GM23338 (cell line): ENCODE results near the gene QRFP. TPM values are rescaled to one million over a fixed set of nuclear protein-coding genes. Genes with fewer than 3 reads are reported as not detected.

Experiments
- ATAC-seq: fragments of 200-7000 bp; cut with Tn5 transposase; 3 replicates; pipeline ENCODE4 v1.9.1; 2020
- DNase-seq: peaks from one replicate; pipeline ENCODE4 v3.0.0-alpha.2; 2015; ENCODE audit warnings: low spot score
- H2AFZ ChIP-seq: fragments of 200-600 bp; sonication (generic); 2 replicates; pipeline ENCODE4 v1.8.0; 2016; ENCODE audit warnings: antibody characterized with exemption, mild to moderate bottlenecking, moderate library complexity
- H3F3A ChIP-seq: fragments of 200-600 bp; sonication (generic); replicated peaks from 2 replicates; pipeline ENCODE4 v1.8.0; 2017; ENCODE audit warnings: antibody characterized with exemption, mixed run types, low read depth
- H3K27ac ChIP-seq: fragments of 200-600 bp; sonication (generic); 2 replicates; pipeline ENCODE4 v1.6.1; 2016; ENCODE audit warnings: low read depth
- H3K27me3 ChIP-seq: fragments of 200-600 bp; sonication (generic); 2 replicates; pipeline ENCODE4 v1.8.0; 2016; ENCODE audit warnings: mild to moderate bottlenecking, mixed run types, moderate library complexity; ENCODE audit not compliant: insufficient read depth
- H3K36me3 ChIP-seq: fragments of 200-600 bp; sonication (generic); 2 replicates; pipeline ENCODE4 v1.8.0; 2016; ENCODE audit warnings: mild to moderate bottlenecking; ENCODE audit not compliant: insufficient read depth
- H3K4me1 ChIP-seq: fragments of 200-600 bp; sonication (generic); 2 replicates; pipeline ENCODE4 v1.8.0; 2016; ENCODE audit warnings: mild to moderate bottlenecking, moderate library complexity; ENCODE audit not compliant: insufficient read depth
- H3K4me2 ChIP-seq: fragments of 200-600 bp; sonication (generic); 2 replicates; pipeline ENCODE4 v1.7.1; 2017; ENCODE audit warnings: mixed run types
- H3K4me3 ChIP-seq: fragments of 200-600 bp; sonication (generic); 2 replicates; pipeline ENCODE4 v1.6.1; 2016; ENCODE audit warnings: mixed run types
- H3K79me2 ChIP-seq: fragments of 200-600 bp; sonication (generic); replicated peaks from 2 replicates; pipeline ENCODE4 v1.8.0; 2017; ENCODE audit warnings: mild to moderate bottlenecking; ENCODE audit not compliant: insufficient read depth
- H3K9me2 ChIP-seq: fragments of 200-600 bp; sonication (generic); 2 replicates; pipeline ENCODE4 v1.8.0; 2017; ENCODE audit not compliant: insufficient read depth
- H4K20me1 ChIP-seq: fragments of 200-600 bp; sonication (generic); replicated peaks from 2 replicates; pipeline ENCODE4 v1.8.0; 2017; ENCODE audit warnings: mild to moderate bottlenecking; ENCODE audit not compliant: insufficient read depth
- H3K27ac Mint-ChIP-seq: 2 replicates; pipeline ENCODE4 v1.8.0; 2020; ENCODE audit warnings: inconsistent platforms, mild to moderate bottlenecking, moderate library complexity, mixed read lengths
- H3K27me3 Mint-ChIP-seq: 3 replicates; pipeline ENCODE4 v1.8.0; 2022; ENCODE audit warnings: low read depth, mild to moderate bottlenecking, moderate library complexity, mixed read lengths, inconsistent platforms; ENCODE audit not compliant: insufficient read depth, poor library complexity
- H3K36me3 Mint-ChIP-seq: 3 replicates; pipeline ENCODE4 v1.8.0; 2021; ENCODE audit warnings: low read depth, mild to moderate bottlenecking, inconsistent platforms, moderate library complexity, mixed read lengths
- H3K4me1 Mint-ChIP-seq: 3 replicates; pipeline ENCODE4 v1.8.0; 2020; ENCODE audit warnings: mild to moderate bottlenecking, inconsistent platforms, mixed read lengths
- H3K4me3 Mint-ChIP-seq: 3 replicates; pipeline ENCODE4 v1.8.0; 2021; ENCODE audit warnings: moderate library complexity, mild to moderate bottlenecking, inconsistent platforms, mixed read lengths
- H3K9me3 Mint-ChIP-seq: 3 replicates; pipeline ENCODE4 v1.8.0; 2020; ENCODE audit warnings: moderate library complexity, mild to moderate bottlenecking, inconsistent platforms, mixed read lengths
- polyA plus RNA-seq: library from polyadenylated mRNA; unstranded; fragments of >200 nt; fragmentation: Nextera tagmentation; extraction: Ambion mirVana; gene quantifications from 2 replicates; pipeline ENCODE4 v1.2.1, GENCODE V29; 2016
- total RNA-seq: library from RNA; depleted of rRNA; stranded (reverse); fragments of >200 nt; shearing (Covaris generic); gene quantifications from 2 replicates; pipeline ENCODE4 v1.2.3, GENCODE V29; 2014
- TF ChIP-seq, protein P1 (sequence below): fragments of 250-450 bp; sonication (Bioruptor Pico); IDR thresholded peaks from 2 replicates; pipeline ENCODE4 v1.5.0; 2020; ENCODE audit warnings: mild to moderate bottlenecking, moderate library complexity
- TF ChIP-seq, protein P2 (sequence below), 2 experiments: fragments of 200-600 bp in 1 of 2; sonication (generic) in 1 of 2; conservative IDR thresholded peaks; 2 replicates each; pipeline versions ENCODE4 v1.5.1 to v1.6.1; 2016 to 2017; ENCODE audit warnings: antibody characterized with exemption in 2 of 2, low read depth in 2 of 2, mild to moderate bottlenecking in 2 of 2, moderate library complexity in 1 of 2

QRFP gene
- total and polyA plus RNA-seq, 2 experiments from 2014 or later, result not detected

DNA sequence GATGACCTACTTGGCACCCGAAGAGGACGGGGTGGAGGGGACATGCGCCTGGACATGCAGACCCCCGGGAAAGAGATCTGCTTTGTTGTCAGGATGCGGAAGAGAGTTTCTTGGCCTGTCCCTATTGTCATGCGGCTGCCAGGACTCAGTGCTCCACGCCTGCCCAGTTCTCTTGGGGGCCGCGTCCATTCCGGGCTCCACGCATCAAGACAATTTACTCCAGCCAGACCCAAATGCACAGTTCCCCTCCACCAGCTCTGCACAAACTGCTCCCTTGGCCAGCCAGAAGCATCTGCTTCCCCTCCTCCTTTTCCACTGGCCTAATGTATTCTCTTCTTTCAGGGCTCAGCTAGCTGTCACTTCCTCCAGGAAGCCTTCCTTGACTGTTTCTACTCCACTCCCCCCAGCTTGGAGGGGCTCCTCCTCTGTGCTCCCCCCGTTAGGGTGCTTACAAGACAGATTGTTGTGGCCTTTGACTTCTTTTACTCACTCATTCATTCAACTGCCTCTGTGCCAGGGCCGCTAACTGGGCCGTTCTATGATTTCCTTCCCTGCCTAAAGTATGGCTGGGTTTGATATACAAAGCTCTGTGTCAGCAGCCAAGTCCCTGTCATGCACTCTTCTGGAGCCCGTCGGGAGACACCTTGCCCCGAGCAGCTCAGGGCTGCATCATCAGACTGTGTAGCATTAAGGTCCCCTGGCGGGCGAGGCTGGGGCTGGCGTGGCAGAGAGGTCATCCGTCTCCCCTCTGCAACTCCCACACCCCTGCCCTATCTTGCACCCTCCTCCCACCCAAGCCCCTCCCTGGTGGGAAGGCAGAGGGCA, 35.9 kb upstream of the QRFP start:
- peak overlapping the region; percentile 24 for H3K4me3 Mint-ChIP-seq
- Histone ChIP-seq H3K4me3 (0 out of 2 replicates have a peak overlapping the region, but pooled peaks have one; percentile 26), H3K27ac (no peak overlapping the region), H4K20me1 (no peaks in the 10 kb centered on the region), H3K27me3 (peaks cover 8% of the 10 kb centered on the region), H3K9me2 (no peaks in the 10 kb centered on the region), H2AFZ (peak overlapping the region; percentile 74; the same call in 1 of the 2 replicates), H3K4me2 (peak overlapping the region; percentile 67), H3K36me3 (no peaks in the 10 kb centered on the region), H3K79me2 (no peaks in the 10 kb centered on the region), H3K4me1 (peaks cover 40% of the 10 kb centered on the region), H3F3A (peaks cover 9% of the 10 kb centered on the region; the same call in 1 of the 2 replicates)
- no peaks in the 10 kb centered on the region; the same call in 2 of the 3 replicates for H3K9me3 Mint-ChIP-seq
- TF ChIP-seq, protein P1, sequence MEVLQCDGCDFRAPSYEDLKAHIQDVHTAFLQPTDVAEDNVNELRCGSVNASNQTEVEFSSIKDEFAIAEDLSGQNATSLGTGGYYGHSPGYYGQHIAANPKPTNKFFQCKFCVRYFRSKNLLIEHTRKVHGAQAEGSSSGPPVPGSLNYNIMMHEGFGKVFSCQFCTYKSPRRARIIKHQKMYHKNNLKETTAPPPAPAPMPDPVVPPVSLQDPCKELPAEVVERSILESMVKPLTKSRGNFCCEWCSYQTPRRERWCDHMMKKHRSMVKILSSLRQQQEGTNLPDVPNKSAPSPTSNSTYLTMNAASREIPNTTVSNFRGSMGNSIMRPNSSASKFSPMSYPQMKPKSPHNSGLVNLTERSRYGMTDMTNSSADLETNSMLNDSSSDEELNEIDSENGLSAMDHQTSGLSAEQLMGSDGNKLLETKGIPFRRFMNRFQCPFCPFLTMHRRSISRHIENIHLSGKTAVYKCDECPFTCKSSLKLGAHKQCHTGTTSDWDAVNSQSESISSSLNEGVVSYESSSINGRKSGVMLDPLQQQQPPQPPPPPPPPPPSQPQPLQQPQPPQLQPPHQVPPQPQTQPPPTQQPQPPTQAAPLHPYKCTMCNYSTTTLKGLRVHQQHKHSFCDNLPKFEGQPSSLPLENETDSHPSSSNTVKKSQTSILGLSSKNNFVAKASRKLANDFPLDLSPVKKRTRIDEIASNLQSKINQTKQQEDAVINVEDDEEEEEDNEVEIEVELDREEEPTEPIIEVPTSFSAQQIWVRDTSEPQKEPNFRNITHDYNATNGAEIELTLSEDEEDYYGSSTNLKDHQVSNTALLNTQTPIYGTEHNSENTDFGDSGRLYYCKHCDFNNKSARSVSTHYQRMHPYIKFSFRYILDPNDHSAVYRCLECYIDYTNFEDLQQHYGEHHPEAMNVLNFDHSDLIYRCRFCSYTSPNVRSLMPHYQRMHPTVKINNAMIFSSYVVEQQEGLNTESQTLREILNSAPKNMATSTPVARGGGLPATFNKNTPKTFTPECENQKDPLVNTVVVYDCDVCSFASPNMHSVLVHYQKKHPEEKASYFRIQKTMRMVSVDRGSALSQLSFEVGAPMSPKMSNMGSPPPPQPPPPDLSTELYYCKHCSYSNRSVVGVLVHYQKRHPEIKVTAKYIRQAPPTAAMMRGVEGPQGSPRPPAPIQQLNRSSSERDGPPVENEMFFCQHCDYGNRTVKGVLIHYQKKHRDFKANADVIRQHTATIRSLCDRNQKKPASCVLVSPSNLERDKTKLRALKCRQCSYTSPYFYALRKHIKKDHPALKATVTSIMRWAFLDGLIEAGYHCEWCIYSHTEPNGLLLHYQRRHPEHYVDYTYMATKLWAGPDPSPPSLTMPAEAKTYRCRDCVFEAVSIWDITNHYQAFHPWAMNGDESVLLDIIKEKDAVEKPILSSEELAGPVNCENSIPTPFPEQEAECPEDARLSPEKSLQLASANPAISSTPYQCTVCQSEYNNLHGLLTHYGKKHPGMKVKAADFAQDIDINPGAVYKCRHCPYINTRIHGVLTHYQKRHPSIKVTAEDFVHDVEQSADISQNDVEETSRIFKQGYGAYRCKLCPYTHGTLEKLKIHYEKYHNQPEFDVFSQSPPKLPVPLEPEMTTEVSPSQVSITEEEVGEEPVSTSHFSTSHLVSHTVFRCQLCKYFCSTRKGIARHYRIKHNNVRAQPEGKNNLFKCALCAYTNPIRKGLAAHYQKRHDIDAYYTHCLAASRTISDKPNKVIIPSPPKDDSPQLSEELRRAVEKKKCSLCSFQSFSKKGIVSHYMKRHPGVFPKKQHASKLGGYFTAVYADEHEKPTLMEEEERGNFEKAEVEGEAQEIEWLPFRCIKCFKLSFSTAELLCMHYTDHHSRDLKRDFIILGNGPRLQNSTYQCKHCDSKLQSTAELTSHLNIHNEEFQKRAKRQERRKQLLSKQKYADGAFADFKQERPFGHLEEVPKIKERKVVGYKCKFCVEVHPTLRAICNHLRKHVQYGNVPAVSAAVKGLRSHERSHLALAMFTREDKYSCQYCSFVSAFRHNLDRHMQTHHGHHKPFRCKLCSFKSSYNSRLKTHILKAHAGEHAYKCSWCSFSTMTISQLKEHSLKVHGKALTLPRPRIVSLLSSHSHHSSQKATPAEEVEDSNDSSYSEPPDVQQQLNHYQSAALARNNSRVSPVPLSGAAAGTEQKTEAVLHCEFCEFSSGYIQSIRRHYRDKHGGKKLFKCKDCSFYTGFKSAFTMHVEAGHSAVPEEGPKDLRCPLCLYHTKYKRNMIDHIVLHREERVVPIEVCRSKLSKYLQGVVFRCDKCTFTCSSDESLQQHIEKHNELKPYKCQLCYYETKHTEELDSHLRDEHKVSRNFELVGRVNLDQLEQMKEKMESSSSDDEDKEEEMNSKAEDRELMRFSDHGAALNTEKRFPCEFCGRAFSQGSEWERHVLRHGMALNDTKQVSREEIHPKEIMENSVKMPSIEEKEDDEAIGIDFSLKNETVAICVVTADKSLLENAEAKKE (CRISPR knock-in tag), result no peak
- TF ChIP-seq, protein P2, sequence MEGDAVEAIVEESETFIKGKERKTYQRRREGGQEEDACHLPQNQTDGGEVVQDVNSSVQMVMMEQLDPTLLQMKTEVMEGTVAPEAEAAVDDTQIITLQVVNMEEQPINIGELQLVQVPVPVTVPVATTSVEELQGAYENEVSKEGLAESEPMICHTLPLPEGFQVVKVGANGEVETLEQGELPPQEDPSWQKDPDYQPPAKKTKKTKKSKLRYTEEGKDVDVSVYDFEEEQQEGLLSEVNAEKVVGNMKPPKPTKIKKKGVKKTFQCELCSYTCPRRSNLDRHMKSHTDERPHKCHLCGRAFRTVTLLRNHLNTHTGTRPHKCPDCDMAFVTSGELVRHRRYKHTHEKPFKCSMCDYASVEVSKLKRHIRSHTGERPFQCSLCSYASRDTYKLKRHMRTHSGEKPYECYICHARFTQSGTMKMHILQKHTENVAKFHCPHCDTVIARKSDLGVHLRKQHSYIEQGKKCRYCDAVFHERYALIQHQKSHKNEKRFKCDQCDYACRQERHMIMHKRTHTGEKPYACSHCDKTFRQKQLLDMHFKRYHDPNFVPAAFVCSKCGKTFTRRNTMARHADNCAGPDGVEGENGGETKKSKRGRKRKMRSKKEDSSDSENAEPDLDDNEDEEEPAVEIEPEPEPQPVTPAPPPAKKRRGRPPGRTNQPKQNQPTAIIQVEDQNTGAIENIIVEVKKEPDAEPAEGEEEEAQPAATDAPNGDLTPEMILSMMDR (conservative IDR thresholded peaks at IDR 0.05; ENCODE audit: low read depth in 2 of 2), result peak; percentile 9 to 24; a peak in 2 of 4 replicates
- H3K27me3 Mint-ChIP-seq, result peaks cover 35% of the 10 kb centered on the region
- H3K4me1 Mint-ChIP-seq, result peaks cover 48% of the 10 kb centered on the region
- peak; percentile 34 for ATAC-seq
- no peak for DNase-seq
- H3K36me3 Mint-ChIP-seq, result no peaks in the 10 kb centered on the region; the same call in 2 of the 3 replicates
- no peak overlapping the region for H3K27ac Mint-ChIP-seq
